ENCODE results near the gene WT1.

GRCh38 chr11:32405592-32405991 lies 29.7 kb downstream of the WT1 start:
- no peak for TF ChIP-seq EZH2 (IDR thresholded peaks at IDR 0.05; ENCODE audit: insufficient read depth, poor library complexity, severe bottlenecking)
- TF ChIP-seq EZH2phosphoT487 (IDR thresholded peaks at IDR 0.05; ENCODE audit: insufficient read depth, low read depth): no peak
